GM12864 (cell line): ENCODE results near the gene PAPSS2.

Source experiments
- DNase-seq: peaks from one replicate; pipeline ENCODE4 v3.0.0-alpha.2; 2011; ENCODE audit warnings: low read depth
- H3K4me3 ChIP-seq: 2 replicates; pipeline ENCODE4 v1.5.1; 2011; ENCODE audit warnings: mild to moderate bottlenecking, low read depth, low read length, control low read depth
- TF ChIP-seq, protein P1 (sequence below): IDR thresholded peaks from 2 replicates; pipeline ENCODE4 v1.5.1; 2011; ENCODE audit warnings: low read depth, mild to moderate bottlenecking, moderate library complexity, low read length, control low read depth, inconsistent platforms; ENCODE audit errors: missing control alignments

The PAPSS2 gene

DNA sequence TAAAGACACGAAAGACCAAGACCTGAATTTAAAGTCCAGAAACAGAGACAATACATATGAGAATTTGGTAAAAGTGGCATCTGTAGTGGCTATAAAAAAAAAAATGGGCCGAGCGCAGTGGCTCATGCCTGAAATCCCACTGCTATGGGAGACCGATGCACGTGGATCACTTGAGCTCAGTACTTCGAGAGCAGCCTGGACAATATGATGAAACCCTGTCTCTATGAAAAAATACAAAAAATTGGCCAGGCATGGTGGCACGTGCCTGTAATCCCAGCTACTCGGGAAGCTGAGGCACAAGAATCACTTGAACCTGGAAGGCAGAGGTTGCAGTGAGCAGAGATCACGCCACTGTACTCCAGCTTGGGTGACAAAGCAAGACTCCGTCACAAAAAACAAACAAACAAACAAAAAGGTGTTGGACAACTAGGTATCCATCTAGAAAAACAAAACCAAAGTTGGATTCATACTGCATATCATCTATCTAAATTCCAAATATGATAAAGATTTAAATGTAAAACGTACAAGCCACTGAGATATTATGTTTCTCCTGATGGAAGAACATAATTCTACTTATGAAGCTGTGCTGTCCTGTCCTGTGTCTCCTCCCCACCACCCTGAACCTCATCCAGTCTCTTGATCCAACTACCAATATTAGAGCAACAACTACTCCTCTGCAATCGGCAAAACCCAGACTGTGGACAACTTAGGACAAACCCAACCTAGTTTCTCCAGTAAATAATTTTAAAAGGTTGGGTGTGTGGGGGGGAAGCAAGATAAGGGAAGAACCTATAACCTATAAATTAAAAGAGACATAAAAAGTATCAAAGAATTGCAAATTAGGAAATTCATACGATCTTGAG, 104.6 kb downstream of the PAPSS2 start:
- no peak overlapping the region for H3K4me3 ChIP-seq
- TF ChIP-seq, protein P1, sequence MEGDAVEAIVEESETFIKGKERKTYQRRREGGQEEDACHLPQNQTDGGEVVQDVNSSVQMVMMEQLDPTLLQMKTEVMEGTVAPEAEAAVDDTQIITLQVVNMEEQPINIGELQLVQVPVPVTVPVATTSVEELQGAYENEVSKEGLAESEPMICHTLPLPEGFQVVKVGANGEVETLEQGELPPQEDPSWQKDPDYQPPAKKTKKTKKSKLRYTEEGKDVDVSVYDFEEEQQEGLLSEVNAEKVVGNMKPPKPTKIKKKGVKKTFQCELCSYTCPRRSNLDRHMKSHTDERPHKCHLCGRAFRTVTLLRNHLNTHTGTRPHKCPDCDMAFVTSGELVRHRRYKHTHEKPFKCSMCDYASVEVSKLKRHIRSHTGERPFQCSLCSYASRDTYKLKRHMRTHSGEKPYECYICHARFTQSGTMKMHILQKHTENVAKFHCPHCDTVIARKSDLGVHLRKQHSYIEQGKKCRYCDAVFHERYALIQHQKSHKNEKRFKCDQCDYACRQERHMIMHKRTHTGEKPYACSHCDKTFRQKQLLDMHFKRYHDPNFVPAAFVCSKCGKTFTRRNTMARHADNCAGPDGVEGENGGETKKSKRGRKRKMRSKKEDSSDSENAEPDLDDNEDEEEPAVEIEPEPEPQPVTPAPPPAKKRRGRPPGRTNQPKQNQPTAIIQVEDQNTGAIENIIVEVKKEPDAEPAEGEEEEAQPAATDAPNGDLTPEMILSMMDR, result no peak
- DNase-seq, result no peak

GRCh38 chr10:87765666-87766376, 106.1 kb downstream of the PAPSS2 start:
- no peak for DNase-seq
- TF ChIP-seq, protein P1, result no peak
- H3K4me3 ChIP-seq, result no peak overlapping the region

- TF ChIP-seq, protein P1, result no peak
- H3K4me3 ChIP-seq, result no peak overlapping the region
- no peak for DNase-seq
Observed at GRCh38 chr10:87767253-87767652, 107.6 kb downstream of the PAPSS2 start.

- H3K4me3 ChIP-seq, result no peak overlapping the region
- DNase-seq, result no peak
- TF ChIP-seq, protein P1, result peak; percentile 28
Observed at GRCh38 chr10:87771871-87772500, 112.3 kb downstream of the PAPSS2 start.

GRCh38 chr10:87775766-87776165, 116.1 kb downstream of the PAPSS2 start:
- TF ChIP-seq, protein P1, result no peak
- no peak overlapping the region for H3K4me3 ChIP-seq
- DNase-seq, result no peak

DNA sequence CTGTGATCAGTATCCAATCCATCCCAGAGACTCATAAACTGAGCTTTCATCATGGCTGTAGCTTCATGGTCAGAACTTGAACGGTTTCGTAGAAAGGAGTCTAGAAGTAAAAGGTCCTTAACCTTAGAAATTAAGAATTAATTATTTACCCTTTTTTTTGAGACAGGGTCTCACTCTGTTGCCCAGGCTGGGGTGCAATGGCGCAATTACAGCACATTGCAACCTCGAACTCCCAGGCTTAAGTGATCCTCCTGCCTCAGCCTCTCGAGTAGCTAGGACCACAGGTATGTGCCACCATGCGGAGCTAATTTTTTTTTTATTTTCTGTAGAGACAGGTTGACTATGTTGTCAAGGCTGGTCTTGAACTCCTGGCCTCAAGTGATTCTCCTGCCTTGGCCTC, 116.7 kb downstream of the PAPSS2 start:
- TF ChIP-seq, protein P1, result no peak
- no peak overlapping the region for H3K4me3 ChIP-seq

More for the DNA sequence above, 116.7 kb downstream of the PAPSS2 start:
- no peak for DNase-seq
